Left ventricle myocardium inferior (tissue), 1 donor: ENCODE data around the gene MARCHF2. TPM values are rescaled to one million over a fixed set of nuclear protein-coding genes. Genes with fewer than 3 reads are reported as not detected.
"Not testable (repeated sequence)": the region's sequence is repeated elsewhere in the genome, so short reads cannot be mapped to it uniquely, and the experiment has no call there.

Experiments used
- DNase-seq: peaks from one replicate; pipeline ENCODE4 v3.0.0-alpha.2; 2020
- H3K27ac ChIP-seq: fragments of 200-600 bp; replicated peaks from 2 replicates; pipeline ENCODE4 v1.8.0; 2021
- H3K27me3 ChIP-seq: fragments of 200-600 bp; 2 replicates; pipeline ENCODE4 v1.8.0; 2021; ENCODE audit warnings: low read depth
- H3K36me3 ChIP-seq: fragments of 200-600 bp; 2 replicates; pipeline ENCODE4 v1.8.0; 2021
- H3K4me1 ChIP-seq: fragments of 200-600 bp; 2 replicates; pipeline ENCODE4 v1.8.0; 2021
- H3K4me3 ChIP-seq: fragments of 200-600 bp; 2 replicates; pipeline ENCODE4 v1.8.0; 2021; ENCODE audit warnings: mild to moderate bottlenecking, moderate library complexity
- H3K9me3 ChIP-seq: fragments of 200-600 bp; replicated peaks from 2 replicates; pipeline ENCODE4 v1.8.0; 2021
- CTCF ChIP-seq: fragments of 200-600 bp; IDR thresholded peaks from 2 replicates; pipeline ENCODE4 v1.8.0; 2021; ENCODE audit warnings: antibody characterized with exemption, mild to moderate bottlenecking, borderline replicate concordance
- intact Hi-C: fragments of 100-400 bp; cut with micrococcal nuclease; formaldehyde crosslinking; loops from one replicate; pipeline ENCODE4 v1.11.0; 2022
- total RNA-seq: library from RNA; stranded (reverse); fragmentation: NEBNext Ultra II Directional; extraction: Animal tissue kit (Norgen Biotek cat#: 25700); gene quantifications from one replicate; pipeline ENCODE4 v1.2.1, GENCODE V29; 2021
- donor health status: DM: no; HTN: yes; CAD: no; lungs with severe emphysema.

The MARCHF2 gene
- total RNA-seq, 1 donor from 2014 or later: 109 TPM

GRCh38 chr19:8367327-8368001 is 45.6 kb upstream of the MARCHF2 start:
- Histone ChIP-seq H3K9me3 (no peaks in the 10 kb centered on the region), H3K27ac (peak overlapping the region; percentile 88), H3K4me1 (peaks cover 88% of the 10 kb centered on the region), H3K27me3 (no peaks in the 10 kb centered on the region), H3K36me3 (peaks cover 37% of the 10 kb centered on the region), H3K4me3 (peak overlapping the region; percentile 80)
- TF ChIP-seq CTCF: no peak
- intact Hi-C loops: no loop called here
- peak; percentile 91 for DNase-seq

- intact Hi-C loops: no loop called here
- DNase-seq: no peak
Measured at GRCh38 chr19:8370176-8371010, 42.7 kb upstream of the MARCHF2 start.

GRCh38 chr19:8371011-8371804 is 41.9 kb upstream of the MARCHF2 start:
- DNase-seq: no peak
- peaks cover 62% of the 10 kb centered on the region for H3K4me1 ChIP-seq
- peak overlapping the region; percentile 50 for H3K27ac ChIP-seq
- intact Hi-C loops: no loop called here
- H3K27me3 ChIP-seq: no peaks in the 10 kb centered on the region
- no peak overlapping the region for H3K4me3 ChIP-seq
- TF ChIP-seq CTCF: no peak
- peaks cover 59% of the 10 kb centered on the region for H3K36me3 ChIP-seq
- H3K9me3 ChIP-seq: no peaks in the 10 kb centered on the region

More at GRCh38 chr19:8370176-8371010, 42.7 kb upstream of the MARCHF2 start:
- no peaks in the 10 kb centered on the region for H3K9me3 ChIP-seq
- no peak overlapping the region for H3K4me3 ChIP-seq
- no peak for TF ChIP-seq CTCF
- H3K36me3 ChIP-seq: peaks cover 59% of the 10 kb centered on the region
- peak overlapping the region; percentile 50 for H3K27ac ChIP-seq
- no peaks in the 10 kb centered on the region for H3K27me3 ChIP-seq
- H3K4me1 ChIP-seq: peaks cover 70% of the 10 kb centered on the region

- H3K36me3 ChIP-seq: peaks cover 52% of the 10 kb centered on the region
- intact Hi-C loops: no loop called here
- H3K9me3 ChIP-seq: no peaks in the 10 kb centered on the region
- TF ChIP-seq CTCF: no peak
- peak overlapping the region; percentile 44 for H3K27ac ChIP-seq
- DNase-seq: no peak
- no peak overlapping the region for H3K4me3 ChIP-seq
- peaks cover 32% of the 10 kb centered on the region for H3K4me1 ChIP-seq
- no peaks in the 10 kb centered on the region for H3K27me3 ChIP-seq
Measured at GRCh38 chr19:8373867-8374813, 39.0 kb upstream of the MARCHF2 start.

GRCh38 chr19:8375766-8376165 is 37.3 kb upstream of the MARCHF2 start:
- H3K27ac ChIP-seq, H3K27me3 ChIP-seq, H3K4me3 ChIP-seq, DNase-seq, intact Hi-C loops: not testable (repeated sequence)
- peaks cover 46% of the 10 kb centered on the region for H3K36me3 ChIP-seq
- H3K9me3 ChIP-seq: peaks cover 12% of the 10 kb centered on the region
- H3K4me1 ChIP-seq: peaks cover 20% of the 10 kb centered on the region

GRCh38 chr19:8376373-8376974 is 36.6 kb upstream of the MARCHF2 start:
- H3K9me3 ChIP-seq: peaks cover 12% of the 10 kb centered on the region
- intact Hi-C loops, H3K27me3 ChIP-seq, H3K27ac ChIP-seq, H3K4me3 ChIP-seq, DNase-seq: not testable (repeated sequence)
- H3K4me1 ChIP-seq: peaks cover 13% of the 10 kb centered on the region
- H3K36me3 ChIP-seq: peaks cover 39% of the 10 kb centered on the region
